Esophagus muscularis mucosa (tissue), 4 donors: Measurements from ENCODE around the gene CDH8. TPM values are rescaled to one million over a fixed set of nuclear protein-coding genes. Genes with fewer than 3 reads are reported as not detected.

Source experiments
- DNase-seq: peaks from one replicate; pipeline ENCODE4 v3.0.0-alpha.2; 2017; ENCODE audit errors: extremely low spot score
- H3K27ac ChIP-seq, 4 donors: fragments of 200-600 bp; sonication (generic); replicated peaks in 1 of 4; 1 replicate in 3 of 4; 2 replicates in 1 of 4; pipeline ENCODE4 v1.5.1; 2016 to 2019; ENCODE audit warnings: mild to moderate bottlenecking in 1 of 4
- H3K27me3 ChIP-seq, 4 donors: fragments of 200-600 bp; sonication (generic); one replicate each; pipeline versions ENCODE4 v1.5.1 to v1.6.0; 2016 to 2019
- H3K36me3 ChIP-seq, 4 donors: fragments of 200-600 bp; sonication (generic); one replicate each; pipeline ENCODE4 v1.5.1; 2016 to 2019
- H3K4me1 ChIP-seq, 4 donors: fragments of 200-600 bp; sonication (generic); one replicate each; pipeline ENCODE4 v1.5.1; 2016 to 2019
- H3K4me3 ChIP-seq, 4 donors: fragments of 200-600 bp; sonication (generic); 1 replicate in 2 of 4; 2 replicates in 2 of 4; pipeline ENCODE4 v1.5.1; 2016 to 2019; ENCODE audit warnings: mild to moderate bottlenecking in 4 of 4, moderate library complexity in 1 of 4
- H3K9me3 ChIP-seq, 4 donors: fragments of 200-600 bp; sonication (generic); 1 replicate in 3 of 4; 2 replicates in 1 of 4; pipeline ENCODE4 v1.5.1; 2016 to 2019
- EP300 ChIP-seq: sonication (generic); formaldehyde crosslinking; IDR thresholded peaks from one replicate; pipeline ENCODE4 v1.6.1; 2017; ENCODE audit warnings: antibody characterized with exemption
- POLR2A ChIP-seq: fragments of 450-650 bp; IDR thresholded peaks from one replicate; pipeline ENCODE4 v1.6.1; 2017; ENCODE audit warnings: antibody characterized with exemption, moderate library complexity, mild to moderate bottlenecking, low read depth
- POLR2AphosphoS5 ChIP-seq, 2 donors: sonication (generic); formaldehyde crosslinking; IDR thresholded peaks; one replicate each; pipeline ENCODE4 v1.6.1; 2017; ENCODE audit warnings: antibody characterized with exemption in 2 of 2
- WGBS: methylation state at CpG from one replicate; pipeline ENCODE4 v1.1.5; 2018; 5-methylcytosine and 5-hydroxymethylcytosine counted together
- intact Hi-C: fragments of 100-400 bp; cut with DNase I; formaldehyde crosslinking; loops from one replicate; pipeline ENCODE4 v1.15.1; 2023
- total RNA-seq, 4 donors: library from RNA; depleted of rRNA; stranded (reverse); fragments of >200 nt; gene quantifications; one replicate each; pipeline versions ENCODE4 v1.1.0 to v1.2.1, GENCODE V29; 2016
- TF ChIP-seq, protein P1 (sequence below), 3 experiments: fragments of 200-600 bp in 2 of 3; fragments of 450-650 bp in 1 of 3; sonication (generic) in 2 of 3; IDR thresholded peaks; one replicate each; pipeline ENCODE4 v1.5.1; 2017 to 2019; ENCODE audit warnings: antibody characterized with exemption in 3 of 3, mild to moderate bottlenecking in 2 of 3, moderate library complexity in 1 of 3

Gene CDH8
- total RNA-seq, 4 donors from 2014 or later: 0.42 to 3.6 (median 1.9) TPM

DNA sequence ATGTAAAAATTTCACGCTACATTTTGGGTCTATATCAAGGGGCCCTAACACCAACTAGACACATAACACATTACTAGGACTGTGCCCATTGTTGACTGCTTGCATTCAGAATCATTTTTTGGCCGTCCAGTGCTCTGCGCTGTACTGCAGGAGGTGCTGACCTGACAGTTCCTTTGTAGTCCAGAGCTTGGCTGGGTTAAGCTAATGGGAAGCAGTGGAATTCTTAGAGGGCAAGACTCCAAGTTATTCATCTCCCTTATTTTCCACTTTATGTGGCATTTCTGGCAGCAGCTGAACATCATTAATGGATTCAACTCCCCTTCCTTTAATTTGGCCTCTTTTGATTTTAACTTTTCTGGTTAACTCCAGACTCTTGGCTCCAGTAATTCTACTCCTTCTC, 351.7 kb downstream of the CDH8 start:
- TF ChIP-seq POLR2A (no peak), POLR2AphosphoS5 (IDR thresholded peaks at IDR 0.05) (no peak), EP300 (no peak)
- TF ChIP-seq, protein P1, sequence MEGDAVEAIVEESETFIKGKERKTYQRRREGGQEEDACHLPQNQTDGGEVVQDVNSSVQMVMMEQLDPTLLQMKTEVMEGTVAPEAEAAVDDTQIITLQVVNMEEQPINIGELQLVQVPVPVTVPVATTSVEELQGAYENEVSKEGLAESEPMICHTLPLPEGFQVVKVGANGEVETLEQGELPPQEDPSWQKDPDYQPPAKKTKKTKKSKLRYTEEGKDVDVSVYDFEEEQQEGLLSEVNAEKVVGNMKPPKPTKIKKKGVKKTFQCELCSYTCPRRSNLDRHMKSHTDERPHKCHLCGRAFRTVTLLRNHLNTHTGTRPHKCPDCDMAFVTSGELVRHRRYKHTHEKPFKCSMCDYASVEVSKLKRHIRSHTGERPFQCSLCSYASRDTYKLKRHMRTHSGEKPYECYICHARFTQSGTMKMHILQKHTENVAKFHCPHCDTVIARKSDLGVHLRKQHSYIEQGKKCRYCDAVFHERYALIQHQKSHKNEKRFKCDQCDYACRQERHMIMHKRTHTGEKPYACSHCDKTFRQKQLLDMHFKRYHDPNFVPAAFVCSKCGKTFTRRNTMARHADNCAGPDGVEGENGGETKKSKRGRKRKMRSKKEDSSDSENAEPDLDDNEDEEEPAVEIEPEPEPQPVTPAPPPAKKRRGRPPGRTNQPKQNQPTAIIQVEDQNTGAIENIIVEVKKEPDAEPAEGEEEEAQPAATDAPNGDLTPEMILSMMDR (IDR thresholded peaks at IDR 0.05): no peak
- Histone ChIP-seq H3K9me3 (no peaks in the 10 kb centered on the region), H3K4me3 (no peak overlapping the region), H3K27ac (no peak overlapping the region), H3K27me3 (no peaks in the 10 kb centered on the region), H3K4me1 (no peaks in the 10 kb centered on the region), H3K36me3 (no peaks in the 10 kb centered on the region)
- no peak for DNase-seq
- intact Hi-C loops: no loop called here
- 26% methylated on average over 3 of the region's 3 CpGs for WGBS

DNA sequence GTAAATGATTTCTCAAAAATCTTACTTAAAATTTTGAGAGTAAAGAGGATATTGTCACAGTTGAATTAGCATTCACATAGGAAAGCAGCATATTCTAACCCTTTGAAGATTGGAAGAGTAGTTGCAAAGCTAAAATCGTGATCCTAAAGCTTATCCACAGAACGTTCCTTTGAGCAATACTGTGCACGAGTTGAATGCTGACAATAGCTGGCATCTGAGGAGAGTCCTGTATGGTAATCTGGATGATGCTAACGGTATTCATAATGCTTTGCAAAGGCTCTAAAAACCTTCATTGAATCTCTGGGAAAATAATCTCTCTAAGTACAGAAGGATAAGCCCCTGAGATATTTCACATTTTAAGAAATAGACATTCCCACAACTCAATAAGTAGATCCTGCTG, 354.6 kb downstream of the CDH8 start:
- intact Hi-C loops: no loop called here

DNA sequence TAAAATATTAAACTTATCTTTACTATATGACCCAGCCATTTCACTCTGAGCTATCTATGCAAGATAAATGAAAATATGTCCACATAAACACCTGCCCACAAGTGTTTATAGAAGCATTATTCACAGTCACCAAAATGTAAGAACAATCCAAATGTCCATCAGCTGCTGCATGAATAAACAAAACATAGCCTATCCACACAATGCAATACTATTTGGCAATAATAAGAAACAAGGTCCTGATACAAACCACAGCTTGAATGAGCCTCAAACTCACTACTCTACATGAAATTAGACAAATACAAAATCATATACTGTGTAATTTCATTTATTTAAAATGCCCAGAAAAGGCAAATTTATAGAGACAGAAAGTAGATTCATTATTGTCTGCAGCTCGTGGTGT, 355.1 kb downstream of the CDH8 start:
- H3K27ac ChIP-seq: no peak overlapping the region
- no peaks in the 10 kb centered on the region for H3K36me3 ChIP-seq
- no peaks in the 10 kb centered on the region for H3K4me1 ChIP-seq
- H3K27me3 ChIP-seq: no peaks in the 10 kb centered on the region
- H3K9me3 ChIP-seq: no peaks in the 10 kb centered on the region
- TF ChIP-seq, protein P1 (IDR thresholded peaks at IDR 0.05): no peak
- H3K4me3 ChIP-seq: no peak overlapping the region
- intact Hi-C loops: no loop called here
- no peak for DNase-seq
- WGBS: 55% methylated on average over 1 of the region's 1 CpG

More for the DNA sequence above, 354.6 kb downstream of the CDH8 start:
- WGBS: 84% methylated on average over 4 of the region's 4 CpGs
- DNase-seq: no peak
- Histone ChIP-seq H3K9me3 (no peaks in the 10 kb centered on the region), H3K4me1 (no peaks in the 10 kb centered on the region), H3K4me3 (no peak overlapping the region), H3K27ac (no peak overlapping the region), H3K36me3 (no peaks in the 10 kb centered on the region), H3K27me3 (no peaks in the 10 kb centered on the region)
- TF ChIP-seq, protein P1 (IDR thresholded peaks at IDR 0.05): no peak
- no peak for TF ChIP-seq EP300
- TF ChIP-seq POLR2A: no peak
- TF ChIP-seq POLR2AphosphoS5 (IDR thresholded peaks at IDR 0.05): no peak

DNA sequence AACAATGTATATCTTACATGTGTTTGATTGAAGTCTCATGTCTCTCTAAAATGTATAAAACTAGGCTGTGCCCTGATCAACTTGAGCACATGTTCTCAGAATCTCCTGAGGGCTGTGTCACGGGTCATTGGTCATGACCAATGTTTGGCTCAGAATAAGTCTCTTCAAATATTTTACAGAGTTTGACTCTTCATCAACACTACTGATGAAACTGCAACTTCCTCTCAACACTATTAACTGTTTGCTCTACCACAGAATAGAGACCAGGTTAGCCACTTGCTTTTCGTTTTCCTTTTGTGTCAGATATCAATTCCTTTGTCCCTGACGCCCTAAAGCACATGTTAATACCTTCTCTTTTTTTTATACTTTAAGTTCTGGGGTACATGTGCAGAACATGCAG, 358.1 kb downstream of the CDH8 start:
- no peak for TF ChIP-seq EP300
- no peak for TF ChIP-seq POLR2A
- TF ChIP-seq, protein P1 (IDR thresholded peaks at IDR 0.05): no peak
- TF ChIP-seq POLR2AphosphoS5 (IDR thresholded peaks at IDR 0.05): no peak
- Histone ChIP-seq H3K27ac (no peak overlapping the region), H3K27me3 (no peaks in the 10 kb centered on the region), H3K36me3 (no peaks in the 10 kb centered on the region), H3K4me3 (no peak overlapping the region), H3K9me3 (no peaks in the 10 kb centered on the region), H3K4me1 (no peaks in the 10 kb centered on the region)
- 84% methylated on average over 3 of the region's 3 CpGs for WGBS
- intact Hi-C loops: no loop called here
- no peak for DNase-seq

DNA sequence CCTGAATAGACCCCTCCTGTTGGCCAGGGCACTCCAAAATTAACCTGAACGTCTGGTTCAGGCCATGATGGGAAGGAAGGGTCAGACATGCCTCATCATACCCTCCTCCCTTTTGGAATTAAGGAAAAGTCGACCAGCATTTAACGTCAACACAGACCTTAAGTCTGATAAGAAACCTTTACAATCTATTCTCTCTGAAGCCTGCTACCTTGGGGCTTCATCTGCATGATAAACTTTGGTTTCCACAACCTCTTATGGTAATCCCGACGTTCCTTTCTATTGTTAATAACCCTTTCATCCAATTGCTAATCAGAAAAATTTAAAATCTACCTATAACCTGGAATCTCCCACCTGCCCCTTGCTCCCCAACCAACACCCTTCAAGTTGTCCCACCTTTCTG, 358.5 kb downstream of the CDH8 start:
- H3K4me1 ChIP-seq: no peaks in the 10 kb centered on the region
- no peaks in the 10 kb centered on the region for H3K27me3 ChIP-seq
- TF ChIP-seq EP300 (no peak), POLR2AphosphoS5 (IDR thresholded peaks at IDR 0.05) (no peak), POLR2A (no peak)
- TF ChIP-seq, protein P1 (IDR thresholded peaks at IDR 0.05): no peak
- DNase-seq: no peak
- H3K9me3 ChIP-seq: no peaks in the 10 kb centered on the region
- H3K27ac ChIP-seq: no peak overlapping the region
- H3K4me3 ChIP-seq: no peak overlapping the region
- 60% methylated on average over 5 of the region's 5 CpGs for WGBS
- intact Hi-C loops: no loop called here
- H3K36me3 ChIP-seq: no peaks in the 10 kb centered on the region
